NB4 (cell line): Measurements from ENCODE around the gene COG3.
A peak's percentile ranks its signal among the peaks of the same experiment; 100 is the strongest.
"Not testable (repeated sequence)": the region's sequence is repeated elsewhere in the genome, so short reads cannot be mapped to it uniquely, and the experiment has no call there.

Experiments used
- DNase-seq: peaks from one replicate; pipeline ENCODE4 v3.0.0; 2010; ENCODE audit warnings: low read depth
- H3K4me3 ChIP-seq: one replicate; pipeline ENCODE4 v1.5.1; 2011; ENCODE audit warnings: mild to moderate bottlenecking, low read depth, low read length, moderate library complexity
- MAX ChIP-seq: IDR thresholded peaks from 2 replicates; pipeline ENCODE4 v1.6.1; 2011; ENCODE audit warnings: low read depth, low read length
- MYC ChIP-seq: IDR thresholded peaks from 2 replicates; pipeline ENCODE4 v1.6.1; 2011; ENCODE audit warnings: low read depth, low read length
- POLR2A ChIP-seq: IDR thresholded peaks from 2 replicates; pipeline ENCODE4 v1.6.1; 2011; ENCODE audit warnings: mild to moderate bottlenecking; ENCODE audit not compliant: insufficient read length; ENCODE audit errors: extremely low read depth
- TF ChIP-seq, protein P1 (sequence below): IDR thresholded peaks from one replicate; pipeline ENCODE4 v1.5.1; 2012; ENCODE audit warnings: low read depth, low read length

Gene COG3

GRCh38 chr13:45419945-45420344 is 44.8 kb upstream of the COG3 start:
- H3K4me3 ChIP-seq: no peak overlapping the region
- no peak for DNase-seq
- TF ChIP-seq MAX (no peak), POLR2A (no peak), MYC (no peak)
- TF ChIP-seq, protein P1, sequence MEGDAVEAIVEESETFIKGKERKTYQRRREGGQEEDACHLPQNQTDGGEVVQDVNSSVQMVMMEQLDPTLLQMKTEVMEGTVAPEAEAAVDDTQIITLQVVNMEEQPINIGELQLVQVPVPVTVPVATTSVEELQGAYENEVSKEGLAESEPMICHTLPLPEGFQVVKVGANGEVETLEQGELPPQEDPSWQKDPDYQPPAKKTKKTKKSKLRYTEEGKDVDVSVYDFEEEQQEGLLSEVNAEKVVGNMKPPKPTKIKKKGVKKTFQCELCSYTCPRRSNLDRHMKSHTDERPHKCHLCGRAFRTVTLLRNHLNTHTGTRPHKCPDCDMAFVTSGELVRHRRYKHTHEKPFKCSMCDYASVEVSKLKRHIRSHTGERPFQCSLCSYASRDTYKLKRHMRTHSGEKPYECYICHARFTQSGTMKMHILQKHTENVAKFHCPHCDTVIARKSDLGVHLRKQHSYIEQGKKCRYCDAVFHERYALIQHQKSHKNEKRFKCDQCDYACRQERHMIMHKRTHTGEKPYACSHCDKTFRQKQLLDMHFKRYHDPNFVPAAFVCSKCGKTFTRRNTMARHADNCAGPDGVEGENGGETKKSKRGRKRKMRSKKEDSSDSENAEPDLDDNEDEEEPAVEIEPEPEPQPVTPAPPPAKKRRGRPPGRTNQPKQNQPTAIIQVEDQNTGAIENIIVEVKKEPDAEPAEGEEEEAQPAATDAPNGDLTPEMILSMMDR: no peak

DNA sequence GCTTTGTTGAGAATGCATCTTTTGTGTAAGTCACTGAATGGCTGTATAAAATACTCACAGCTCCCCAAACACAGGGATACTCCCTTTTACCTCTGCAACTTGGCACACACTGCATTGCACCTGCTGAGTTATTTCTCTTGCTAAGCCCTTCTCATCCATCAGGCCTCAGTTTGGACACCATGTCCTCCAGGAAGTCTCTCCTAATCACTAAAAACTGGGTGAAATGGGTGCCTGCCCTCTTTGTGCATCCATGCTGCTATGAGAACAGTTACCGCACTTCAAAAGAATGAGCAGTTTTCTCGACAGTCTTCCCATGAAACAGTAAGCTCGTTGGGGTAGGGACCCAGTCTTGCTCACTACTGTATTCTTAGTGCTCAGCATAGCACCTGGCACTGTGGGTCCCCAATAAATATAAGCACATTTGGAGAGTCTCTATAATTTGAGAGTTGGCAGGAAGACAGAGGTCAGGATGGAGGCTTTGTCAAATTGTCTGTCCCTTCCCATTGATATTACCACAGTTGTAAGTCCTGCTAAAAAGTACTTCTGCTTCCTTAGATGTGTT is 41.9 kb upstream of the COG3 start:
- no peak for DNase-seq
- H3K4me3 ChIP-seq: no peak overlapping the region

DNA sequence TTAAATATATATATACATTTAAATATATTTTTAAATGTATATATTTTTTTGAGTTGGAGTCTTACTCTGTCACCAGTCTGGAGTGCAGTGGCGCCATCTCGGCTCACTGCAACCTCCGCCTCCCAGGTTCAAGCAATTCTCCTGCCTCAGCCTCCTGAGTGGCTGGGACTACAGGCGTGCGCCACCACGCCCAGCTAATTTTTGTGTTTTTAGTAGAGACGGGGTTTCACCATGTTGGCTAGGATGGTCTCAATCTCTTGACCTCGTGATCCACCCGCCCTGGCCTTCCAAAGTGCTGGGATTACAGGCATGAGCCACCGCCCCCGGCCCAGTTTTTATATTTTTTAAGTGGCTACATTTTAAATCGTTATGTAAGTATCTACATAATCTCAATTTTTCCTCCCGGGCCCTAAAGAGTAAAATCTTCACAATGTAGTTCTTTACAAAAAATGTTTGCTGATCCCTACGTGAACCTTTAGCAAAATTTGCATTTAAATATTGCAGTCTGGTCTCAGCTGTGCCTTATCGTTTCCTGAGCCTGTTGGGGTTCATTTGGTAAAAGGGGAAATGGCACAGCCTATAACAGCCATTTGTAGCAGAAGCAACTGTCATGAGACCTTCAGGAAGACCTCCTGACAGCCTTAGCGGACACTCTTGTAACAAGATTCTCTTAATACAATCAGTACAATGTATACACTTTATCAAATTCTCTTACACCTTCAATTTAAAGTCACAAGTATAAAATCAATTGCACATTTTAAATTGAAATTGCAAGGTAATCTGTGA is 38.5 kb upstream of the COG3 start:
- not testable (repeated sequence) for H3K4me3 ChIP-seq
- peak; percentile 26 for DNase-seq

More for the DNA sequence above, 41.9 kb upstream of the COG3 start:
- TF ChIP-seq POLR2A: no peak
- TF ChIP-seq MAX: no peak
- TF ChIP-seq, protein P1: no peak
- no peak for TF ChIP-seq MYC

DNA sequence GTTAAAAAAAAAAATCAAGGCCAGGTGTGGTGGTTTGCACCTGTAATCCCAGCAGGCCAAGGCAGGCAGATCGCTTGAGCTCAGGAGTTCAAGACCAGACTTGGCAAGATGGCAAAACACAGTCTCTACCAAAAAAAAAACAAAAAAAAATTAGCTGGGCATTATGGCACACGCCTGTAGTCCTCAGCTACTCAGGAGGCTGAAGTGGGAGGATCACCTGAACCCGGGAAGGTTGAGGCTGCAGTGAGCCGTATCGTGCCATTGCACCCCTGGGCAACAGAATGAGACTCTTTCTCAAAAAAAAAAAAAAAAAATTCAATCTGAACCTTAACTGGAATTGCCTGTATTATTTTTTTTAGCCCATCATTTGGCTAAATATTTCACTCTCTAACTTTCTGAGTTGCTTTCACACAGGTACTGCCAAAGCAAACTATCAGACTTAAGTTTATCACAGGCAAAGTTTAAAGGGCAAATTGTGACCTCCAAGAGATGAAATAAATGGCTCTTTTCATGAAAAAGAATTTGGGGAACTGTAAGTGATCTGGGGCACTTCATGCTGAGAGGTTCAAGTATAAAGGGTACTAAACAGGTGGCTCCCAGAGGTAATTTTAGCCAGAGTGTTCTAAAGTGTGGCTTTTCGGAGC is 31.9 kb upstream of the COG3 start:
- TF ChIP-seq MYC (no peak), POLR2A (no peak), MAX (no peak)
- TF ChIP-seq, protein P1: no peak
- no peak overlapping the region for H3K4me3 ChIP-seq
- DNase-seq: no peak

DNA sequence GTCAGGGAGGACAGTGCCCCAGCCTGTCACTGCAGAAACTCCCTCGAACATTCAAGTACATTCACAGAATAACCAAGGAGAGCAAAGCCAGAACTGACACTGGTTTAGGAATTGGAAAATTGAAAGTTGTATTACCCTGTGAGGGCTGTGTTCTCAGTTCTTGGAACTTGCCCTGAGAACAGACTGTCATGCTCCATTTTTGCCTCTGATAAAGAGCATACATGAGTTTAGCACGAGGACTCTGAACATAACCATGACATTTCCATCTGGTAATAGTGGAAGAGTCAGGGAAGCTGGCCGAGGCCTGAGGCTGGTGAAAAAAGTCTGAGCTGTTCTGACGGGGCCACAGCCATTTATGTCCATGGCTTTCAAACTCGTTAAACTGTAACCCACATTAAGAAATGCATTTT is 31.4 kb upstream of the COG3 start:
- TF ChIP-seq POLR2A (no peak), MAX (no peak), MYC (no peak)
- TF ChIP-seq, protein P1: no peak
- H3K4me3 ChIP-seq: no peak overlapping the region
- DNase-seq: no peak
